Fibroblast of pulmonary artery (primary cell): ENCODE results near the gene NSUN4.
A peak's percentile ranks its signal among the peaks of the same experiment; 100 is the strongest.
"Not testable (repeated sequence)": the region's sequence is repeated elsewhere in the genome, so short reads cannot be mapped to it uniquely, and the experiment has no call there.

ENCODE experiments used
- DNase-seq: peaks from one replicate; pipeline ENCODE4 v3.0.0-alpha.2; 2010; ENCODE audit warnings: low read depth
- H3K4me3 ChIP-seq: replicated peaks from 2 replicates; pipeline ENCODE4 v1.5.1; 2011; ENCODE audit warnings: low read depth, mild to moderate bottlenecking, control low read depth, low read length, moderate library complexity
- TF ChIP-seq, protein P1 (sequence below): IDR thresholded peaks from 2 replicates; pipeline ENCODE4 v1.5.1; 2011; ENCODE audit warnings: mild to moderate bottlenecking, control low read depth, low read length, inconsistent platforms; ENCODE audit errors: missing control alignments

The NSUN4 gene

DNA sequence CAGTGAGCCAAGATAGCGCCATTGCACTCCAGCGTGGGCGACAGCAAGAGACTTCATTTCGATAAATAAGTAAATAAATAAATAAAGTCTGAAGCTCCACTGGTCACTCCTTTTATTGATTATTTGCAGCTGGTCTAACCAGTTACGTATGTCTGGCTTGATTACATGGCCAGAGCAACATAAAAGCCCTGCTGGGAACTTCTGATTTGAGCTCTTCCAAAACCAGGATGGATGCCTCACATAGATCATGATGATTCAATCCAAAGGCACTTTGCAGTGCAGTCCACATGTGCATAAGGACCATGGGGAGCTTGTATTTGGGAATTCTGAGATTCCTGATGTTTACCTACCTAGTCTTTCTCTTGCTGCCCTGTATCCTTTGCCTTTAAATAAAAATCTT, 24.0 kb downstream of the NSUN4 start:
- TF ChIP-seq, protein P1, sequence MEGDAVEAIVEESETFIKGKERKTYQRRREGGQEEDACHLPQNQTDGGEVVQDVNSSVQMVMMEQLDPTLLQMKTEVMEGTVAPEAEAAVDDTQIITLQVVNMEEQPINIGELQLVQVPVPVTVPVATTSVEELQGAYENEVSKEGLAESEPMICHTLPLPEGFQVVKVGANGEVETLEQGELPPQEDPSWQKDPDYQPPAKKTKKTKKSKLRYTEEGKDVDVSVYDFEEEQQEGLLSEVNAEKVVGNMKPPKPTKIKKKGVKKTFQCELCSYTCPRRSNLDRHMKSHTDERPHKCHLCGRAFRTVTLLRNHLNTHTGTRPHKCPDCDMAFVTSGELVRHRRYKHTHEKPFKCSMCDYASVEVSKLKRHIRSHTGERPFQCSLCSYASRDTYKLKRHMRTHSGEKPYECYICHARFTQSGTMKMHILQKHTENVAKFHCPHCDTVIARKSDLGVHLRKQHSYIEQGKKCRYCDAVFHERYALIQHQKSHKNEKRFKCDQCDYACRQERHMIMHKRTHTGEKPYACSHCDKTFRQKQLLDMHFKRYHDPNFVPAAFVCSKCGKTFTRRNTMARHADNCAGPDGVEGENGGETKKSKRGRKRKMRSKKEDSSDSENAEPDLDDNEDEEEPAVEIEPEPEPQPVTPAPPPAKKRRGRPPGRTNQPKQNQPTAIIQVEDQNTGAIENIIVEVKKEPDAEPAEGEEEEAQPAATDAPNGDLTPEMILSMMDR = no peak
- H3K4me3 ChIP-seq = no peak overlapping the region
- no peak for DNase-seq

GRCh38 chr1:46365796-46366195, 25.2 kb downstream of the NSUN4 start:
- DNase-seq, H3K4me3 ChIP-seq: not testable (repeated sequence)

DNA sequence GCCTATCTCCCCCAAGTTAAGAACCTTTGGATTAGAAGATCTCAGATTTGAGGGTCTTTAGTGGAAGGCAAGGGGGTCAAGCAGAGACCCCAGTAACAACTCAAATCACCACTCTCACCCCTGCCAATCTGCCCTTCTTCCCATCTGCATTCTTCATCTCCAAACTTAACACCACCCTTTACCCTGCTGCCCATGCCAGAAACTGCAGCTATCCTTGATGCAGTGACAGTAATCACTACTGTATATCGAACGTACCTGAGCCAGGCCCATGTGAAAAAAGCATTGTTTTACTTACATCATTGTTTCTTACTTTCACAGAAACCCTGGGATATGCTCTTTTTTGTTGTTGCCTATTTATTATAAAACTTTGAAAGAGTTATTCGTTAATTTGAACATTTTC, 26.5 kb downstream of the NSUN4 start:
- TF ChIP-seq, protein P1 = no peak
- no peak overlapping the region for H3K4me3 ChIP-seq
- no peak for DNase-seq

GRCh38 chr1:46367701-46368100, 27.1 kb downstream of the NSUN4 start:
- not testable (repeated sequence) for DNase-seq, H3K4me3 ChIP-seq

DNA sequence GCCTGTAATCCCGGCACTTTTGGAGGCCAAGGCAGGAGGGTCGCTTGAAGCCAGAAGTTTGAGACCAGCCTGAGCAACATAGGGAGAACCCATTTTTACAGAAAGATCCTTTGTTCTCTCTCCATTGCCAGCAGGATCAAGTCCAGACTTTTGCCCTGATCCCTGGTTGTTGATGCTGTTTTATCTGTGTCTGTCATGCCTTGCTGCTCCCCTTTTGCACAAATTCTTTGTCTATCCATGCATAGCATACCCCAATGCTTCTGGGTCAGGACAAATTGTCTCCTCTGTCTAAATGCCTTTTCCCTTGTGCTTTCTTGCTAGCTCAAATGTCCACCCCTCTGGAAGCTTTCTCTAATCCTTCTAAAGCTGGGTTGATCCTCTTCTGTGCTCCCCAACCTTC, 28.2 kb downstream of the NSUN4 start:
- DNase-seq = no peak
- TF ChIP-seq, protein P1 = no peak
- H3K4me3 ChIP-seq = no peak overlapping the region

- H3K4me3 ChIP-seq = no peak overlapping the region
- TF ChIP-seq, protein P1 = no peak
- DNase-seq = peak; percentile 8
These were observed 29.1 kb downstream of the NSUN4 start for GRCh38 chr1:46369542-46370213.

GRCh38 chr1:46370214-46370633, 29.6 kb downstream of the NSUN4 start:
- DNase-seq = no peak
- TF ChIP-seq, protein P1 = no peak
- no peak overlapping the region for H3K4me3 ChIP-seq

DNA sequence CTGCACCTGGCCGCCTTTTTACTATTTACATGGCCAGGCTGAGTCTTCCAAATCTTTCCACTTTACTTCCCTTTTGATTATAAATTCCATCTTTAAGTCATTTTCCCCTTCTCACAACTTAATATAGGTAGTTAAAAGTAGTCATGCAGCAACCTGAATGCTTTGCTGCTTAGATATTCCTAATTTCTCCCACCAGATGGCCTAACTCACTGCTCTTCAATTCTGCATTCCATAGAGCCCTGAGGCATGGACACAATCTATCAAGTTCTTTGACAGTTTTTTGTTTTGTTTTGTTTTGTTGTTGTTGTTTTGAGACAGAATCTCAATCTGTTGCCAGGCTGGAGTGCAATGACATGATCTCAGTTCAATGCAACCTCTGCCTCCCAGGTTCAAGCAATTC, 31.8 kb downstream of the NSUN4 start:
- H3K4me3 ChIP-seq = no peak overlapping the region
- TF ChIP-seq, protein P1 = no peak
- DNase-seq = no peak
